ENCODE results near the gene OGDH.
A peak's percentile ranks its signal among the peaks of the same experiment; 100 is the strongest.
"Not testable (repeated sequence)": the region's sequence is repeated elsewhere in the genome, so short reads cannot be mapped to it uniquely, and the experiment has no call there.

OGDH gene

GRCh38 chr7:44583146-44583865 is 23.1 kb upstream of the OGDH start:
- Histone ChIP-seq H3K36me3 (ENCODE audit: low read depth) (peaks cover 27% of the 10 kb centered on the region), H3K27ac (ENCODE audit: poor library complexity, severe bottlenecking) (peak overlapping the region; percentile 57), H3K4me1 (ENCODE audit: insufficient read depth, poor library complexity, severe bottlenecking) (no peaks in the 10 kb centered on the region), H3K9me3 (ENCODE audit: severe bottlenecking) (no peaks in the 10 kb centered on the region), H3K27me3 (ENCODE audit: insufficient read depth, poor library complexity, severe bottlenecking) (no peaks in the 10 kb centered on the region), H3K4me3 (ENCODE audit: severe bottlenecking) (peak overlapping the region; percentile 60)
- TF ChIP-seq, protein P1, sequence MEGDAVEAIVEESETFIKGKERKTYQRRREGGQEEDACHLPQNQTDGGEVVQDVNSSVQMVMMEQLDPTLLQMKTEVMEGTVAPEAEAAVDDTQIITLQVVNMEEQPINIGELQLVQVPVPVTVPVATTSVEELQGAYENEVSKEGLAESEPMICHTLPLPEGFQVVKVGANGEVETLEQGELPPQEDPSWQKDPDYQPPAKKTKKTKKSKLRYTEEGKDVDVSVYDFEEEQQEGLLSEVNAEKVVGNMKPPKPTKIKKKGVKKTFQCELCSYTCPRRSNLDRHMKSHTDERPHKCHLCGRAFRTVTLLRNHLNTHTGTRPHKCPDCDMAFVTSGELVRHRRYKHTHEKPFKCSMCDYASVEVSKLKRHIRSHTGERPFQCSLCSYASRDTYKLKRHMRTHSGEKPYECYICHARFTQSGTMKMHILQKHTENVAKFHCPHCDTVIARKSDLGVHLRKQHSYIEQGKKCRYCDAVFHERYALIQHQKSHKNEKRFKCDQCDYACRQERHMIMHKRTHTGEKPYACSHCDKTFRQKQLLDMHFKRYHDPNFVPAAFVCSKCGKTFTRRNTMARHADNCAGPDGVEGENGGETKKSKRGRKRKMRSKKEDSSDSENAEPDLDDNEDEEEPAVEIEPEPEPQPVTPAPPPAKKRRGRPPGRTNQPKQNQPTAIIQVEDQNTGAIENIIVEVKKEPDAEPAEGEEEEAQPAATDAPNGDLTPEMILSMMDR (IDR thresholded peaks at IDR 0.05; ENCODE audit: poor library complexity, severe bottlenecking) = no peak
- ATAC-seq (ENCODE audit: low read depth) = no peak
- no peak for DNase-seq (ENCODE audit: low spot score)

DNA sequence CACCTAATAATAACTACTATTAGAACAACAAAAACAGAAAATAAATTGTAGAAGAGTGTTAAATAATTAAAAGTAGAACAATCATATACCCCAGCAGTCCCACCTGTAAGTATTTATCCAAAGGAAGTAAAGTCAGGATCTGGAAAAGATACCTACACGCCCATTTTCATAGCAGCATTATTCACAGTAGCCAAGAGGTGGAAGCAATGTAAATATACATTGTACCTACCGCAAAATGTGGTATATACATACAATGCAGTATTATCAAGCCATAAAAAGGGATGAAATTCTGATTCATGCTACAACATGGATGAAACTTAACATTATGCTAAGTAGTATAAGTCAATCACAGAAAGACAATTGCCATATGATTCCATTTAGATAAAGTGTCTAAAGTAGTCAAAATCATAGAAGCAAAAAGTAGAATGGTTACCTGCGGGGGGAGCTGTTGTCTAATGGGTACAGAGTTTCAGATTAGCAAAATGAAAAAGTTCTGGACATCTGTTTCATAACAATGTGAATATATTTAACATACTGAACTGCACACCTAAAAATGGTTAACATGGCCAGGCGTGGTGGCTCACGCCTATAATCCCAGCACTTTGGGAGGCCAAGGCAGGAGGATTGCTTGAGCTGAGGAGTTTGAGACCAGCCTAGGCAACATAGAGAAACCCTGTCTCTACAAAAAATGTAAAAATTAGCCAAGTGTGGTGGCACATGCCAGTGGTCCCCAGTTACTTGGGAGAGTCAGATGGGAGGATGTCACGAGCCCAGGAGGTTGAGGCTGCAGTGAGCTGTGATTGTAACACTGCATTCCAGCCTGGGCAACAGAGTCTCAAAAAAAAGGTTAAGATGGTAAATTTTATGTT is 18.4 kb upstream of the OGDH start:
- peak; percentile 70 for ATAC-seq (ENCODE audit: low read depth)
- H3K4me3 ChIP-seq (ENCODE audit: severe bottlenecking) = no peak overlapping the region
- no peaks in the 10 kb centered on the region for H3K4me1 ChIP-seq (ENCODE audit: insufficient read depth, poor library complexity, severe bottlenecking)
- H3K9me3 ChIP-seq (ENCODE audit: severe bottlenecking) = no peaks in the 10 kb centered on the region
- H3K27ac ChIP-seq (ENCODE audit: poor library complexity, severe bottlenecking) = no peak overlapping the region
- no peak for DNase-seq (ENCODE audit: low spot score)
- no peaks in the 10 kb centered on the region for H3K36me3 ChIP-seq (ENCODE audit: low read depth)
- H3K27me3 ChIP-seq (ENCODE audit: insufficient read depth, poor library complexity, severe bottlenecking) = no peaks in the 10 kb centered on the region
- TF ChIP-seq, protein P1 (IDR thresholded peaks at IDR 0.05; ENCODE audit: poor library complexity, severe bottlenecking) = peak; percentile 89

DNA sequence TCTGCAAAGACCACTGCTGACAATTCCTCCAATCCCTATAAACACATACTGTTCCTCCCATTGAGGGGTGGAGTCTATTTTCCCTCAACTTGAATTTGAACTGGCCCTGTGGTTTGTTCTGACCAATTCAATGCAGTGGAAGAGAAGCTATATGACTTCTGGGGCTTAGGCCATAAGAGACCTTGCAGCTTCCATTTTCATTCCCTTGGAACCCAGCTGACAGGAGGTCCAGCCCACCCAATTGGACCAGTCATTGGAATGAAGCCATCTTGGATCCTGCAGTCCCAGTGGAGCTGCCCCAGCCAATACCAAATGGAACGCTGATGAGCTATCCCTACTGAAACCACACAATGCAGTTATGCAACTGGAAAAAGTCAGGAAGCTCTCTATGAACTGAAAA is 15.5 kb upstream of the OGDH start:
- TF ChIP-seq, protein P1 (IDR thresholded peaks at IDR 0.05; ENCODE audit: poor library complexity, severe bottlenecking) = no peak
- H3K36me3 ChIP-seq (ENCODE audit: low read depth) = no peaks in the 10 kb centered on the region
- no peaks in the 10 kb centered on the region for H3K4me1 ChIP-seq (ENCODE audit: insufficient read depth, poor library complexity, severe bottlenecking)
- H3K27ac ChIP-seq (ENCODE audit: poor library complexity, severe bottlenecking) = no peak overlapping the region
- H3K9me3 ChIP-seq (ENCODE audit: severe bottlenecking) = no peaks in the 10 kb centered on the region
- H3K27me3 ChIP-seq (ENCODE audit: insufficient read depth, poor library complexity, severe bottlenecking) = no peaks in the 10 kb centered on the region
- DNase-seq (ENCODE audit: low spot score) (no peak), ATAC-seq (ENCODE audit: low read depth) (no peak)
- no peak overlapping the region for H3K4me3 ChIP-seq (ENCODE audit: severe bottlenecking)

DNA sequence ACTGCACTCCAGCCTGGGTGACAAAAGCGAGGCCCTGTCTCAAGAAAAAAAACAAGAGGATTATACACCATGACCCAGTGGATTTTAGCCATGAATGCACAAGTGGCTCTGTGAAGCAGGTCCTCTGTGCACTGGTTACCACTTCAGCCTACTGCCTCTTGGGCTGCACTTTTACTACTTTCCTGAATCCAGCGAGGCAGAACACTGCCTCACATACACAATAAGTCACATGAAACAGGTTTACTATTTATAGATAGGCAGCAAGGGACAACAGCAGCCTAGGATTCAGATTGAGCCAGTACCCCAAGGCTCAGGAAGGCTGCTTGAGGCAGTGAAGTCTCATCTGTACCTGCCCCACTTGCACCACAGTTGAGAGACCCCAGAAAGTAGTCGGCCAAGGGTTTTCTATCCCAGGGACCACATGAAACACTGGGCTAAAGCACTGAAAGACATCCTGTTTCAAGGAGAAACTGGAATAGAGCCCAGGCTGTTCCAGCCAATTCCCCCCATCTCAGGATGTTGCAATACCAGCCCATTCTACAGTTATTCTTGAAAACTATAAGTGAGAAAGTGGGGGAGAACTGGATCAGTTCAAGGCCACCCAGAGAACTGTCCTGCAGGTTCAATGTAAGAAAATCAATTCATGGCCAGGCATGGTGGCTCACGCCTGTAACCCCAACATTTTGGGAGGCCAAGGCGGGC is 10.3 kb upstream of the OGDH start:
- no peaks in the 10 kb centered on the region for H3K4me1 ChIP-seq (ENCODE audit: insufficient read depth, poor library complexity, severe bottlenecking)
- TF ChIP-seq, protein P1 (IDR thresholded peaks at IDR 0.05; ENCODE audit: poor library complexity, severe bottlenecking) = no peak
- no peaks in the 10 kb centered on the region for H3K27me3 ChIP-seq (ENCODE audit: insufficient read depth, poor library complexity, severe bottlenecking)
- H3K27ac ChIP-seq (ENCODE audit: poor library complexity, severe bottlenecking) = no peak overlapping the region
- ATAC-seq (ENCODE audit: low read depth) = no peak
- no peak overlapping the region for H3K4me3 ChIP-seq (ENCODE audit: severe bottlenecking)
- DNase-seq (ENCODE audit: low spot score) = no peak
- no peaks in the 10 kb centered on the region for H3K9me3 ChIP-seq (ENCODE audit: severe bottlenecking)
- no peaks in the 10 kb centered on the region for H3K36me3 ChIP-seq (ENCODE audit: low read depth)

DNA sequence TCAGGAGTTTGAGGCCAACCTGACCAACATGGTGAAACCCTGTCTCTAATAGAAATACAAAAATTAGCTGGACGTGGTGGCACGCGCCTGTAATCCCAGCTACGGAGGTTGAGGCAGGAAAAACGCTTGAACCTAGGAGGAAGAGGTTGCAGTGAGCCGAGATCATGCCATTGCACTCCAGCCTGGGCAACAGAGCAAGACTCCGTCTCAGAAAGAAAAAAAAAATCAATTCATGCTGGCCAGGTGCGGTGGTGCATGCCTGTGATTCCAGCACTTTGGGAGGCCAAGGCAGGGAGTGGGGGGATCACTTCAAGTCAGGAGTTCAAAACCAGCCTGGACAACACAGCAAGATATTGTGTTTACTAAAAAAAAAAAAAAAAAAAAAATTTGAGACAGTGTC is 9.2 kb upstream of the OGDH start:
- H3K27me3 ChIP-seq (ENCODE audit: insufficient read depth, poor library complexity, severe bottlenecking); H3K9me3 ChIP-seq (ENCODE audit: severe bottlenecking); H3K4me1 ChIP-seq (ENCODE audit: insufficient read depth, poor library complexity, severe bottlenecking); ATAC-seq (ENCODE audit: low read depth); H3K27ac ChIP-seq (ENCODE audit: poor library complexity, severe bottlenecking); DNase-seq (ENCODE audit: low spot score); H3K4me3 ChIP-seq (ENCODE audit: severe bottlenecking); H3K36me3 ChIP-seq (ENCODE audit: low read depth): not testable (repeated sequence)
